ENCODE results near the gene CAPN9. TPM values are rescaled to one million over a fixed set of nuclear protein-coding genes. Genes with fewer than 3 reads are reported as not detected.
A peak's percentile ranks its signal among the peaks of the same experiment; 100 is the strongest.

Gene CAPN9
- total and polyA plus RNA-seq, 12 donors, result 0.48 to 5.1 (median 1.1) TPM; not detected in 2

DNA sequence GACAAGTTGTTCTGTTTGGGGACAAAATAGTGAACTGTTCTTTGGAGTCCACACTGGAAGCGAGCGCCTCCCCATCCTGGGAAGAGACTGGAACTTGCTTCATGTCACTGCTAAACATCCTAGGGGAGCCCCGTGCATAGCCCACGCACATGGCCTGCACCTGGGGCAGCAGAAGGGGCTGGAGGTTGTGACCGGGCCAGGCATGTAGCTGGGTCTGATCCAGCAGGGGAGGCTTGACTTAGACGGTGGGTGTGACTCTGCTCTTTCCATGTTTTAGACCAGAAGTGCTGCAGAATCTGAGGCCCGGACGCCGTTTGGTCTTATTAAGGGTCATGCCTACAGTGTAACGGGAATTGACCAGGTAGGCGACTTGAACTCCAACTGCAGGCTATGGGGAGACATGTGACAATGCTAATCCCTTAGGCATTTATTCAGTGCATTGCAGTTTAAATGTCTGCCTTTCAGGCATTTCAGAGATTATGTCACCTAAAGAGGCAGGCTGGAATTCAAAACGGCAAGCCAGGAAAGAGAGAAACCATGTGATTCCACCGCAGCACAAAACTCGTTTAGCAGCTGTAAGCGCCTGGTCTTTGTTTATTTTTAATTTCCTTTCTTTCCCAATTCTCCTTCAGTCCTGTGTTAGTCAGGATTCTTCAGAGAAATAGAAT lies 21.8 kb downstream of the CAPN9 start:
- TF ChIP-seq, protein P1, sequence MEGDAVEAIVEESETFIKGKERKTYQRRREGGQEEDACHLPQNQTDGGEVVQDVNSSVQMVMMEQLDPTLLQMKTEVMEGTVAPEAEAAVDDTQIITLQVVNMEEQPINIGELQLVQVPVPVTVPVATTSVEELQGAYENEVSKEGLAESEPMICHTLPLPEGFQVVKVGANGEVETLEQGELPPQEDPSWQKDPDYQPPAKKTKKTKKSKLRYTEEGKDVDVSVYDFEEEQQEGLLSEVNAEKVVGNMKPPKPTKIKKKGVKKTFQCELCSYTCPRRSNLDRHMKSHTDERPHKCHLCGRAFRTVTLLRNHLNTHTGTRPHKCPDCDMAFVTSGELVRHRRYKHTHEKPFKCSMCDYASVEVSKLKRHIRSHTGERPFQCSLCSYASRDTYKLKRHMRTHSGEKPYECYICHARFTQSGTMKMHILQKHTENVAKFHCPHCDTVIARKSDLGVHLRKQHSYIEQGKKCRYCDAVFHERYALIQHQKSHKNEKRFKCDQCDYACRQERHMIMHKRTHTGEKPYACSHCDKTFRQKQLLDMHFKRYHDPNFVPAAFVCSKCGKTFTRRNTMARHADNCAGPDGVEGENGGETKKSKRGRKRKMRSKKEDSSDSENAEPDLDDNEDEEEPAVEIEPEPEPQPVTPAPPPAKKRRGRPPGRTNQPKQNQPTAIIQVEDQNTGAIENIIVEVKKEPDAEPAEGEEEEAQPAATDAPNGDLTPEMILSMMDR (IDR thresholded peaks at IDR 0.05), result no peak
- TF ChIP-seq POLR2A (IDR thresholded peaks at IDR 0.05), result no peak
- 76 to 83% (median 82%) methylated on average over 13 to 15 of the region's 15 CpGs for WGBS, 4 donors
- no peak for DNase-seq
- Histone ChIP-seq H3K27me3 (no peaks in the 10 kb centered on the region), H3K9me3 (replicated peaks in 1 of 3) (no peaks in the 10 kb centered on the region), H3K27ac (no peak overlapping the region), H3K4me3 (no peak overlapping the region), H3K4me1 (replicated peaks in 1 of 2) (peaks cover 0 to 3% of the 10 kb centered on the region in 2 donors), H3K36me3 (replicated peaks in 1 of 2) (no peaks in the 10 kb centered on the region)
- intact Hi-C loops (cut with DNase I), result no loop called here

DNA sequence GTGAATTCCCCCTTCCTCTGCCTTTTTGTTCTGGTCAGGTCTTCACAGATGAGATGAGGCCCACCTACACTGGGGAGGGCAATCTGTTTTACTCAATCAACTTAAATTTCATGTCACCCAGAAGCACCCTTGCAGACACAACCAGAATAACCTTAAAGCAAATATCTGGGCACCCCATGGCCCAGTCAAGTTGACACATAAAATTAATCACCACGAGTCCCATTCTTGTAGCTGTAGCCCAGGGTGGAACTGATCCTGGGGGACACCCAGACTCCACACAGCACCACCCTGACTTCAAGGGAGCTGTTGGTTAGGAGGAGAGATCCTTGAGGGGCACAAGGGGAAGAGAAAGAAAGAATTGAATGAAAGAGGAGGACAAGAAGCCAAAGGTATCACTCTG lies 23.1 kb downstream of the CAPN9 start:
- Histone ChIP-seq H3K27ac (no peak overlapping the region), H3K4me1 (replicated peaks in 1 of 2) (peaks cover 0 to 3% of the 10 kb centered on the region in 2 donors), H3K36me3 (replicated peaks in 1 of 2) (no peaks in the 10 kb centered on the region), H3K4me3 (no peak overlapping the region), H3K27me3 (no peaks in the 10 kb centered on the region), H3K9me3 (replicated peaks in 1 of 3) (no peaks in the 10 kb centered on the region)
- 81 to 90% (median 89%) methylated on average over 1 of the region's 1 CpG for WGBS, 4 donors
- no peak for DNase-seq
- TF ChIP-seq, protein P1 (IDR thresholded peaks at IDR 0.05), result no peak
- no peak for TF ChIP-seq POLR2A (IDR thresholded peaks at IDR 0.05)
- intact Hi-C loops (cut with DNase I), result loop anchor here in 1 of 2 donors (5.0 kb wide), 1 partner anchor 128 kb away; the partner anchor contains the start of gene COG2

DNA sequence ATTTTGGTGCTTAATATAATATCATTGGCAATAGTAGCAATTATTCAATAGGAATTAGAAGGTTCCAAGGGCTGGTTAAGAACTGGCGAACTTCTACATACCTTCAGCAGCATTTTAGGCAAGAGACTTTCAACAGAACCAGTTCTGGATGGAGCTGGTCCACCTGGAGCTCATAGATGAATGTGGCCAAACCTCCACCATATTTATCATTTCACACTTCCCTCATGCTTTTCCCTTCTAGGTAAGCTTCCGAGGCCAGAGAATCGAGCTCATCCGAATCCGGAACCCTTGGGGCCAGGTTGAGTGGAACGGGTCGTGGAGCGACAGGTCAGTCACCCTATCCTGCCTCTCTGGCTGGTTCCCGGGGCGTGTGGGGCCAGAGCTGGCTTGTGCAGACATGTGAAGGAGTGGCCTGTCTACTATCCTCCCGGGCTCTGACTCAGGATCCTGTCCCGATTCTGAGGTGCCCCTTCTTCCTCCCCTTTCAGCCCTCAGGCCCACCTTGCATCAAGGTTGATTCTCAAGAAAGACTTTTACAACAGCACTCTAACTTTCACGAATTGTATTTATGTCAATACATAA lies 24.7 kb downstream of the CAPN9 start:
- intact Hi-C loops (cut with DNase I), result loop anchor here in 1 of 2 donors (5.0 kb wide), 1 partner anchor 130 kb away; the partner anchor contains the start of gene COG2
- no peaks in the 10 kb centered on the region for H3K36me3 ChIP-seq (replicated peaks in 1 of 2)
- no peaks in the 10 kb centered on the region for H3K9me3 ChIP-seq (replicated peaks in 1 of 3)
- no peak overlapping the region for H3K4me3 ChIP-seq
- DNase-seq, result no peak
- WGBS, 4 donors, result 87 to 95% (median 90%) methylated on average over 11 to 13 of the region's 13 CpGs
- TF ChIP-seq, protein P1 (IDR thresholded peaks at IDR 0.05), result no peak
- TF ChIP-seq POLR2A (IDR thresholded peaks at IDR 0.05), result no peak
- H3K27me3 ChIP-seq, result no peaks in the 10 kb centered on the region
- peaks cover 0 to 3% of the 10 kb centered on the region in 2 donors for H3K4me1 ChIP-seq (replicated peaks in 1 of 2)
- H3K27ac ChIP-seq, result no peak overlapping the region

DNA sequence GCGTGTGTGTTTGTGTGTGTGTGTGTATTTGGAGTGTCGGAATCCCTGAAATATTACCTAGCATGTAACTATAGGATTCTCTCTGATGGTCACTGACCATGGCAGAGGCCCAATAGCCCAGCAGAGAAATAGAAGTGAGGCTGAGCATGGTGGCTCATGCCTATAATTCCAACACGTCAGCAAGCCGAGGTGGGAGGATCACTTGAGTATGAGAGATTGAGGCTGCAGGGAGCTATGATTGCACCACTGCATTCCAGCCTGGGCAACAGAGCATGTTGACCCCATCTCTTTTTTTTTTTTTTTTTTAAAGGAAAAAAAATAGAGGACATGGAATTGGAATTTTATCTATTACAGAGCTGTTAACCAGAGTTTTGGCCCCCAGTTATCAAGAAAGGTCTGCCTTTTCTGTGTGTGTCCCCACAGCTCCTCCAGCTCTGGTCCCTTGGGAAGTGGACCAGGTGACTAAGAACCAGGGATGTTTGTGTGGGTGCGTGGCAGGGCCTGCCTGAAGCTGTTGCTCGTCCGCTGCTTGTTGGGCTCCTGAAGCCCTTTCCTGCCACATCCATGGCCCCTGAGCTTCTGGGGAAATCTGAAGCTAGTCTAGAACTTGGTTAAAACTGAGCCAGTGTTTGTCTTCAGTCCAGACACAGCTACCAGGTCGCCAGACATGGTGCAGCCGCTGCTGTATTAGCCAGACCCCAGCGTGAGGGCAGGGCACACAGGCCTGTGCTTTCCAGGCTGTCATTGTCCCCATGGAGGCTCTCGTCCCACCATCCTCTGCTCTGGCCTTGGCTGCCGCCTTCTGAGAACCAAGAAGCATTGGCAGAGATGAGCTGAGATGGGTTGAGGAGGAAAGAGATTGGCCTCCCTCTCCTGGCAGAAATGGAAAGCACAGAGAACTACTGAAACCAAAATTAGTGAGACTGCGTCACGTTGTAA lies 25.5 kb downstream of the CAPN9 start:
- WGBS, 4 donors, result 48 to 53% (median 51%) methylated on average over 14 of the region's 14 CpGs

More for the DNA sequence above, 25.5 kb downstream of the CAPN9 start:
- no peak for TF ChIP-seq POLR2A (IDR thresholded peaks at IDR 0.05)
- TF ChIP-seq, protein P1 (IDR thresholded peaks at IDR 0.05), result peak; percentile 41 to 95 (median 88)
- no peaks in the 10 kb centered on the region for H3K27me3 ChIP-seq
- no peaks in the 10 kb centered on the region for H3K36me3 ChIP-seq (replicated peaks in 1 of 2)
- peaks cover 0 to 3% of the 10 kb centered on the region in 2 donors for H3K4me1 ChIP-seq (replicated peaks in 1 of 2)
- H3K27ac ChIP-seq, result no peak overlapping the region
- intact Hi-C loops (cut with DNase I), result loop anchor here in 1 of 2 donors (5.0 kb wide), 1 partner anchor 130 kb away; the partner anchor contains the start of gene COG2
- H3K4me3 ChIP-seq, result no peak overlapping the region
- H3K9me3 ChIP-seq (replicated peaks in 1 of 3), result no peaks in the 10 kb centered on the region
- peak; percentile 46 to 86 (median 80) for DNase-seq

Measured in adrenal gland (tissue), 12 donors.